ENCODE measurements around the gene ARHGAP44. TPM values are rescaled to one million over a fixed set of nuclear protein-coding genes. Genes with fewer than 3 reads are reported as not detected.

ARHGAP44 gene
- total and polyA plus RNA-seq, 2 donors (not counting 3 experiments of a cell fraction or from before 2014, with no cell fraction given): 0.11 to 0.42 TPM

DNA sequence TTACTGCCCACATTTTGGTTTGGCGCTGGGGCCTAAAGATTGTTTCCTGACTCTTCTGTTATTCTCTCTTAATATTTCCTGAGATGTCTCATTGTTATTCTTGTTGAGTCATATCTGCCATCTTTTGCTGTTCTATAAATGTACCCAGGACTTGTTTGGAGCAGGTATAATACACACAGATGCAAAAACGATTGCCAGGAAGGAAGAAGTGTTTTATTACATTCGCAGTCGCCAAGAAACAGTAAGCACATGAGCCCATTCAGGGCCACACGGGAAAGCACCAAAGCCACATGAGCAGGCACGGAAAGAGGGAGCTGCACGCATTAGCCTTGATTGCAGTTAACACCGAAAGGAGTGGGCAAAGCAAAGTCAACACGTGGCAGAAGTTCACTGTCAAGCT lies 70.2 kb downstream of the ARHGAP44 start:
- dilution Hi-C loops (cut with MboI; ENCODE audit: extremely low pct_ligation_motif_present, low sequenced_read_pairs) (loop anchor here (25.0 kb wide), 1 partner anchor 103 kb away; no protein-coding TSS in a partner anchor), intact Hi-C loops (cut with micrococcal nuclease) (no loop called here)
- ChIA-PET POLR2A (no interaction called here), CTCF (no interaction called here)
- no peaks in the 10 kb centered on the region for H3K36me3 ChIP-seq (ENCODE audit: control insufficient read depth in 2 of 2, extremely low read depth in 1 of 2, insufficient read depth in 2 of 2, low read length in 2 of 2)
- H3K27me3 ChIP-seq (ENCODE audit: control insufficient read depth in 2 of 2, insufficient read depth in 2 of 2, low read length in 2 of 2): no peaks in the 10 kb centered on the region
- H3K79me2 ChIP-seq (ENCODE audit: control insufficient read depth, insufficient read depth, low read length): no peaks in the 10 kb centered on the region
- no peaks in the 10 kb centered on the region for H3K9me1 ChIP-seq (replicated peaks; ENCODE audit: control insufficient read depth, extremely low read depth, insufficient read depth, low read length)
- H4K20me1 ChIP-seq (replicated peaks; ENCODE audit: control insufficient read depth, extremely low read depth, insufficient read depth, low read length): no peaks in the 10 kb centered on the region
- H3K4me2 ChIP-seq (ENCODE audit: insufficient read depth, low read length): no peak overlapping the region
- no peak overlapping the region for H2AFZ ChIP-seq (ENCODE audit: low read depth, low read length)
- TF ChIP-seq, protein P1, sequence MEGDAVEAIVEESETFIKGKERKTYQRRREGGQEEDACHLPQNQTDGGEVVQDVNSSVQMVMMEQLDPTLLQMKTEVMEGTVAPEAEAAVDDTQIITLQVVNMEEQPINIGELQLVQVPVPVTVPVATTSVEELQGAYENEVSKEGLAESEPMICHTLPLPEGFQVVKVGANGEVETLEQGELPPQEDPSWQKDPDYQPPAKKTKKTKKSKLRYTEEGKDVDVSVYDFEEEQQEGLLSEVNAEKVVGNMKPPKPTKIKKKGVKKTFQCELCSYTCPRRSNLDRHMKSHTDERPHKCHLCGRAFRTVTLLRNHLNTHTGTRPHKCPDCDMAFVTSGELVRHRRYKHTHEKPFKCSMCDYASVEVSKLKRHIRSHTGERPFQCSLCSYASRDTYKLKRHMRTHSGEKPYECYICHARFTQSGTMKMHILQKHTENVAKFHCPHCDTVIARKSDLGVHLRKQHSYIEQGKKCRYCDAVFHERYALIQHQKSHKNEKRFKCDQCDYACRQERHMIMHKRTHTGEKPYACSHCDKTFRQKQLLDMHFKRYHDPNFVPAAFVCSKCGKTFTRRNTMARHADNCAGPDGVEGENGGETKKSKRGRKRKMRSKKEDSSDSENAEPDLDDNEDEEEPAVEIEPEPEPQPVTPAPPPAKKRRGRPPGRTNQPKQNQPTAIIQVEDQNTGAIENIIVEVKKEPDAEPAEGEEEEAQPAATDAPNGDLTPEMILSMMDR (IDR thresholded peaks at IDR 0.05; ENCODE audit: extremely low read depth in 1 of 2, insufficient read depth in 1 of 2, low read depth in 1 of 2, low read length in 2 of 2): no peak
- TF ChIP-seq, protein P2, sequence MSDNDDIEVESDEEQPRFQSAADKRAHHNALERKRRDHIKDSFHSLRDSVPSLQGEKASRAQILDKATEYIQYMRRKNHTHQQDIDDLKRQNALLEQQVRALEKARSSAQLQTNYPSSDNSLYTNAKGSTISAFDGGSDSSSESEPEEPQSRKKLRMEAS (IDR thresholded peaks at IDR 0.05; ENCODE audit: insufficient read depth, insufficient read length): no peak
- TF ChIP-seq FOS (IDR thresholded peaks at IDR 0.05; ENCODE audit: borderline replicate concordance, insufficient read depth, low read length): no peak
- H3K9ac ChIP-seq (replicated peaks; ENCODE audit: extremely low read depth, insufficient read depth, low read length): no peak overlapping the region
- DNase-seq (ENCODE audit: low read depth, low spot score) (no peak), FAIRE-seq (no peak)
- no peak overlapping the region for H3K4me3 ChIP-seq (replicated peaks in 1 of 3; ENCODE audit: insufficient read depth in 1 of 3, low read depth in 1 of 3, low read length in 3 of 3)
- H3K9me3 ChIP-seq (replicated peaks; ENCODE audit: control insufficient read depth, insufficient read depth, low read length): no peaks in the 10 kb centered on the region
- no peak overlapping the region for H3K27ac ChIP-seq (ENCODE audit: insufficient read depth, low read depth, low read length)
- no TSS peak for BruUV-seq (replicated peaks)
- no peaks in the 10 kb centered on the region for H3K4me1 ChIP-seq (ENCODE audit: control insufficient read depth, extremely low read depth, insufficient read depth, low read length)

DNA sequence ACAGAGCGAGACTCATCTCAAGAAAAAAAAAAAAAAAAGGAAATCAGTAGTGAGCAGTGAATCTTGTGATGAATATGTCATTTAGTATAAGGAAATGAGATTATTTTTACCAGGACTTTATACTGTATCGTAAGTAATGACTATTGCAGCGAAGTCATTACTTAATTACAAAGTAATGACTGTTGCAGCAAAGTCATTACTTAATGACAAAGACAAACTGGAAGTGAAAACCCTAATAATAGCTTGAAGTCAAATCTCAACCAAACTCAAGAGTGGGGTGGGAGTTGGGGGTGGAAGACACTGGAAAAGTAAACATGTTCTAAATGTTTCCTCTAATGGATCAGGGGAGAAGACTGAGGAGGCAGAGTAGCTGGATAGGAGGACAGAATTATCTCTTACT lies 76.5 kb downstream of the ARHGAP44 start:
- Histone ChIP-seq H3K4me2 (ENCODE audit: insufficient read depth, low read length) (no peak overlapping the region), H3K9ac (replicated peaks; ENCODE audit: extremely low read depth, insufficient read depth, low read length) (no peak overlapping the region), H3K9me3 (replicated peaks; ENCODE audit: control insufficient read depth, insufficient read depth, low read length) (no peaks in the 10 kb centered on the region), H3K4me3 (replicated peaks in 1 of 3; ENCODE audit: insufficient read depth in 1 of 3, low read depth in 1 of 3, low read length in 3 of 3) (no peak overlapping the region), H3K9me1 (replicated peaks; ENCODE audit: control insufficient read depth, extremely low read depth, insufficient read depth, low read length) (no peaks in the 10 kb centered on the region), H2AFZ (ENCODE audit: low read depth, low read length) (no peak overlapping the region), H3K27ac (ENCODE audit: insufficient read depth, low read depth, low read length) (no peak overlapping the region), H3K79me2 (ENCODE audit: control insufficient read depth, insufficient read depth, low read length) (no peaks in the 10 kb centered on the region), H3K27me3 (ENCODE audit: control insufficient read depth in 2 of 2, insufficient read depth in 2 of 2, low read length in 2 of 2) (no peaks in the 10 kb centered on the region), H3K36me3 (ENCODE audit: control insufficient read depth in 2 of 2, extremely low read depth in 1 of 2, insufficient read depth in 2 of 2, low read length in 2 of 2) (no peaks in the 10 kb centered on the region), H3K4me1 (ENCODE audit: control insufficient read depth, extremely low read depth, insufficient read depth, low read length) (no peaks in the 10 kb centered on the region), H4K20me1 (replicated peaks; ENCODE audit: control insufficient read depth, extremely low read depth, insufficient read depth, low read length) (no peaks in the 10 kb centered on the region)
- no peak for DNase-seq (ENCODE audit: low read depth, low spot score)
- TF ChIP-seq, protein P2 (IDR thresholded peaks at IDR 0.05; ENCODE audit: insufficient read depth, insufficient read length): no peak
- TF ChIP-seq GATA2 (IDR thresholded peaks at IDR 0.05; ENCODE audit: insufficient read depth, insufficient read length, low read depth, low read length): no peak
- no peak for TF ChIP-seq POLR2AphosphoS5 (IDR thresholded peaks at IDR 0.05; ENCODE audit: insufficient read depth, low read depth, low read length)
- TF ChIP-seq MYC (IDR thresholded peaks at IDR 0.05; ENCODE audit: low read depth, low read length): no peak
- TF ChIP-seq JUN (IDR thresholded peaks at IDR 0.05; ENCODE audit: borderline replicate concordance, insufficient read depth, insufficient read length, low read depth): no peak
- no peak for TF ChIP-seq FOS (IDR thresholded peaks at IDR 0.05; ENCODE audit: borderline replicate concordance, insufficient read depth, low read length)
- TF ChIP-seq, protein P1 (IDR thresholded peaks at IDR 0.05; ENCODE audit: extremely low read depth in 1 of 2, insufficient read depth in 1 of 2, low read depth in 1 of 2, low read length in 2 of 2): no peak
- TF ChIP-seq POLR2A (IDR thresholded peaks at IDR 0.05; ENCODE audit: low read depth, low read length): no peak
- no peak for TF ChIP-seq EZH2 (IDR thresholded peaks at IDR 0.05; ENCODE audit: borderline replicate concordance, low read depth, low read length, severe bottlenecking)
- no TSS peak for BruUV-seq (replicated peaks)
- dilution Hi-C loops (cut with MboI; ENCODE audit: extremely low pct_ligation_motif_present, low sequenced_read_pairs) (loop anchor here (25.0 kb wide), 1 partner anchor 97 kb away; no protein-coding TSS in a partner anchor), intact Hi-C loops (cut with micrococcal nuclease) (no loop called here)
- FAIRE-seq: no peak
- ChIA-PET POLR2A (no interaction called here), CTCF (no interaction called here)

Measured in endothelial cell of umbilical vein (primary cell).